Mammary epithelial cell (primary cell): ENCODE data around the gene GYPA.

Experiments
- CTCF ChIP-seq, 2 donors: IDR thresholded peaks in 1 of 2; conservative IDR thresholded peaks in 1 of 2; 2 replicates each; pipeline ENCODE4 v1.5.1; 2011 to 2012; ENCODE audit warnings: inconsistent platforms in 2 of 2, low read length in 2 of 2, mild to moderate bottlenecking in 2 of 2, control low read depth in 1 of 2, low read depth in 1 of 2; ENCODE audit not compliant: insufficient read depth in 1 of 2; ENCODE audit errors: extremely low read depth in 1 of 2
- EZH2 ChIP-seq: IDR thresholded peaks from 2 replicates; pipeline ENCODE4 v1.6.1; 2012; ENCODE audit warnings: low read length, inconsistent platforms, borderline replicate concordance

GRCh38 chr4:144189121-144189520 lies 48.6 kb upstream of the GYPA start:
- no peak for TF ChIP-seq CTCF (conservative IDR thresholded peaks at IDR 0.05 in 1 of 2, IDR thresholded peaks at IDR 0.05 in 1 of 2; ENCODE audit: extremely low read depth in 1 of 2, insufficient read depth in 1 of 2, low read depth in 1 of 2, low read length in 2 of 2)
- TF ChIP-seq EZH2: no peak
